ENCODE data around the gene TTLL12.

Gene TTLL12

GRCh38 chr22:43213051-43213450 is 26.1 kb upstream of the TTLL12 start:
- no peak for DNase-seq

- no peak for DNase-seq
Observed at GRCh38 chr22:43212434-43212952, 25.6 kb upstream of the TTLL12 start.

GRCh38 chr22:43211941-43212433 is 25.1 kb upstream of the TTLL12 start:
- no peak for DNase-seq

- DNase-seq, result no peak
Observed at GRCh38 chr22:43210631-43211515, 23.9 kb upstream of the TTLL12 start.

- DNase-seq, result no peak
Observed at GRCh38 chr22:43209971-43210370, 23.0 kb upstream of the TTLL12 start.

- DNase-seq, result no peak
Observed at GRCh38 chr22:43209523-43209890, 22.6 kb upstream of the TTLL12 start.

GRCh38 chr22:43208703-43209522 is 22.0 kb upstream of the TTLL12 start:
- no peak for DNase-seq

GRCh38 chr22:43207849-43208702 is 21.1 kb upstream of the TTLL12 start:
- no peak for DNase-seq

GRCh38 chr22:43207386-43207785 is 20.5 kb upstream of the TTLL12 start:
- no peak for DNase-seq

- DNase-seq, result no peak
Observed at GRCh38 chr22:43206509-43207161, 19.7 kb upstream of the TTLL12 start.

- peak; percentile 50 for DNase-seq
Observed at GRCh38 chr22:43205748-43206508, 19.0 kb upstream of the TTLL12 start.

- DNase-seq, result peak in 1 of 2 donors; percentile 37
Observed at GRCh38 chr22:43205261-43205691, 18.3 kb upstream of the TTLL12 start.

- no peak for DNase-seq
Observed at GRCh38 chr22:43203471-43203981, 16.6 kb upstream of the TTLL12 start.

- no peak for DNase-seq
Observed at GRCh38 chr22:43202756-43203410, 15.9 kb upstream of the TTLL12 start.

GRCh38 chr22:43202326-43202725 is 15.4 kb upstream of the TTLL12 start:
- no peak for DNase-seq

- DNase-seq, result no peak
Observed at GRCh38 chr22:43201486-43202219, 14.7 kb upstream of the TTLL12 start.

- DNase-seq, result no peak
Observed at GRCh38 chr22:43200555-43200954, 13.6 kb upstream of the TTLL12 start.

- no peak for DNase-seq
Observed at GRCh38 chr22:43200031-43200430, 13.1 kb upstream of the TTLL12 start.

- no peak for DNase-seq
Observed at GRCh38 chr22:43199541-43199940, 12.6 kb upstream of the TTLL12 start.

- DNase-seq, result no peak
Observed at GRCh38 chr22:43198936-43199335, 12.0 kb upstream of the TTLL12 start.

Measured in CD4-positive, alpha-beta T cell treated with Interleukin-4 for 1 hour (primary cell).